K562 (cell line): Measurements from ENCODE around the gene EXT2. TPM values are rescaled to one million over a fixed set of nuclear protein-coding genes. Genes with fewer than 3 reads are reported as not detected.

Source experiments
- ARHGAP35 ChIP-seq: fragments of 450-650 bp; IDR thresholded peaks from 2 replicates; pipeline ENCODE4 v1.6.1; 2018; ENCODE audit not compliant: partially characterized antibody
- CXXC5 ChIP-seq: fragments of 250-450 bp; sonication (Bioruptor Pico); IDR thresholded peaks from 2 replicates; pipeline ENCODE4 v1.8.0; 2022; ENCODE audit warnings: inconsistent platforms, mild to moderate bottlenecking, moderate library complexity
- ELK1 ChIP-seq: sonication (generic); formaldehyde crosslinking; IDR thresholded peaks from 2 replicates; pipeline ENCODE4 v1.8.1; 2022; ENCODE audit warnings: missing genetic modification reagents
- ESRRA ChIP-seq: fragments of 450-650 bp; IDR thresholded peaks from 2 replicates; pipeline ENCODE4 v1.6.1; 2014; ENCODE audit warnings: low read depth, mild to moderate bottlenecking, moderate library complexity, borderline replicate concordance
- MTA2 ChIP-seq: fragments of 450-650 bp; IDR thresholded peaks from 2 replicates; pipeline ENCODE4 v1.6.1; 2016; ENCODE audit warnings: low read depth
- NFRKB ChIP-seq: fragments of 450-650 bp; IDR thresholded peaks from 2 replicates; pipeline ENCODE4 v1.6.1; 2016; ENCODE audit warnings: low read depth
- POLR2A ChIP-seq: fragments of 450-650 bp; conservative IDR thresholded peaks from 2 replicates; pipeline ENCODE4 v1.6.1; 2016
- RERE ChIP-seq: sonication (generic); formaldehyde crosslinking; IDR thresholded peaks from 2 replicates; pipeline ENCODE4 v1.8.0; 2023; ENCODE audit warnings: missing genetic modification reagents, mild to moderate bottlenecking, borderline replicate concordance
- ZBTB40 ChIP-seq, 2 experiments: fragments of 450-650 bp in 1 of 2; sonication (generic) in 1 of 2; formaldehyde crosslinking in 1 of 2; IDR thresholded peaks; 2 replicates each; pipeline versions ENCODE4 v1.7.1 to v1.9.0; 2016 to 2022; ENCODE audit warnings: inconsistent platforms in 1 of 2, mild to moderate bottlenecking in 1 of 2, missing genetic modification reagents in 1 of 2
- ZNF561 ChIP-seq: fragments of 450-650 bp; formaldehyde crosslinking; conservative IDR thresholded peaks from 2 replicates; pipeline ENCODE4 v1.4.0; 2020; ENCODE audit warnings: mild to moderate bottlenecking, moderate library complexity
- ZNF75A ChIP-seq: fragments of 450-650 bp; formaldehyde crosslinking; IDR thresholded peaks from 2 replicates; pipeline ENCODE4 v1.4.0; 2020; ENCODE audit warnings: mild to moderate bottlenecking
- polyA plus RNA-seq, 8 experiments: library from polyadenylated mRNA; depleted of rRNA in 4 of 8; stranded (reverse) in 5 of 8; unstranded in 3 of 8; fragments of >200 nt; fragmentation: Nextera tagmentation in 2 of 8; fragmentation: Illumina TruSeq in 1 of 8; extraction: Ambion mirVana in 2 of 8; extraction: Trizol in 1 of 8; gene quantifications; 2 replicates each; pipeline versions ENCODE4 v1.2.1 to v1.2.3, GENCODE V29; 2011 to 2014; ENCODE audit warnings: inconsistent platforms in 1 of 8, missing spikeins in 1 of 8
- total RNA-seq, 7 experiments: library from RNA; depleted of rRNA in 6 of 7; stranded (reverse); fragments of >200 nt in 6 of 7; fragmentation: Illumina TruSeq in 2 of 7; extraction: Trizol in 2 of 7; gene quantifications; 2 replicates each; pipeline versions ENCODE4 v1.2.1 to v1.2.3, GENCODE V29; 2011 to 2021; ENCODE audit warnings: low replicate concordance in 1 of 7

EXT2 gene
- total and polyA plus RNA-seq, 9 of the 15 experiments (the other 6 are each of a cell fraction or from before 2014, with no cell fraction given), result 7.5 to 52.1 (median 38.1) TPM

- TF ChIP-seq CXXC5 (CRISPR knock-in tag), result peak; percentile 92
- TF ChIP-seq ZNF75A (CRISPR knock-in tag), result no peak
- no peak for TF ChIP-seq ELK1 (CRISPR knock-in tag)
- TF ChIP-seq ARHGAP35, result peak; percentile 75
- peak; percentile 62 for TF ChIP-seq ESRRA
- TF ChIP-seq ZBTB40 (IDR thresholded peaks at IDR 0.05), result no peak; the same call in 1 of the 2 replicates
- peak; percentile 2; the same call in 1 of the 2 replicates for TF ChIP-seq ZBTB40 (CRISPR knock-in tag; IDR thresholded peaks at IDR 0.05)
- TF ChIP-seq NFRKB, result no peak
- peak; percentile 91 for TF ChIP-seq POLR2A
- no peak for TF ChIP-seq ZNF561 (CRISPR knock-in tag)
- 0 out of 2 replicates have a peak, but pooled peaks have one; percentile 8 for TF ChIP-seq MTA2
- no peak for TF ChIP-seq RERE (CRISPR knock-in tag)
Observed at GRCh38 chr11:44065841-44066731, 29.4 kb upstream of the EXT2 start, which contains the start of gene ACCS (continued).
